ENCODE data around the gene DRG1. TPM values are rescaled to one million over a fixed set of nuclear protein-coding genes. Genes with fewer than 3 reads are reported as not detected.

DRG1 gene
- polyA plus RNA-seq, 1 donor from 2014 or later: 90.2 TPM

GRCh38 chr22:31440681-31441080 is 41.3 kb downstream of the DRG1 start:
- TF ChIP-seq CTCF (IDR thresholded peaks at IDR 0.05; ENCODE audit: poor library complexity, severe bottlenecking) (no peak), RAD21 (conservative IDR thresholded peaks at IDR 0.05) (no peak), REST (IDR thresholded peaks at IDR 0.05; ENCODE audit: borderline replicate concordance) (no peak), SMC3 (conservative IDR thresholded peaks at IDR 0.05; ENCODE audit: poor library complexity) (no peak), EZH2 (IDR thresholded peaks at IDR 0.05; ENCODE audit: borderline replicate concordance, insufficient read depth, low read length, poor library complexity, severe bottlenecking) (no peak), TAF1 (IDR thresholded peaks at IDR 0.05; ENCODE audit: low read depth) (no peak), MXI1 (conservative IDR thresholded peaks at IDR 0.05; ENCODE audit: poor library complexity, severe bottlenecking) (no peak), POLR2AphosphoS5 (IDR thresholded peaks at IDR 0.05) (no peak)
- peaks cover 11% of the 10 kb centered on the region for H3K36me3 ChIP-seq (ENCODE audit: insufficient read depth, low read length)
- H3K4me2 ChIP-seq (ENCODE audit: low read length): no peak overlapping the region
- no peaks in the 10 kb centered on the region for H3K9me3 ChIP-seq (ENCODE audit: low read length)
- H3F3A ChIP-seq (ENCODE audit: insufficient read depth, low read length, poor library complexity, severe bottlenecking): no peaks in the 10 kb centered on the region
- H3K9ac ChIP-seq (ENCODE audit: low read length): no peak overlapping the region
- no peaks in the 10 kb centered on the region for H3K79me2 ChIP-seq (replicated peaks; ENCODE audit: insufficient read depth, low read length)
- no peaks in the 10 kb centered on the region for H3K9me2 ChIP-seq (ENCODE audit: insufficient read depth, low read length)
- H2AFZ ChIP-seq (ENCODE audit: low read depth, low read length): no peak overlapping the region
- H3K4me3 ChIP-seq (ENCODE audit: low read length): no peak overlapping the region
- H3K27ac ChIP-seq (ENCODE audit: low read length): no peak overlapping the region
- H3K27me3 ChIP-seq (ENCODE audit: insufficient read depth, low read depth, low read length): no peaks in the 10 kb centered on the region
- no peaks in the 10 kb centered on the region for H4K20me1 ChIP-seq (ENCODE audit: insufficient read depth)

GRCh38 chr22:31441652-31442051 is 42.2 kb downstream of the DRG1 start:
- no peaks in the 10 kb centered on the region for H3K9me2 ChIP-seq (ENCODE audit: insufficient read depth, low read length)

More at GRCh38 chr22:31441652-31442051, 42.2 kb downstream of the DRG1 start:
- Histone ChIP-seq H3K4me2 (ENCODE audit: low read length) (no peak overlapping the region), H3K4me3 (ENCODE audit: low read length) (no peak overlapping the region), H3F3A (ENCODE audit: insufficient read depth, low read length, poor library complexity, severe bottlenecking) (no peaks in the 10 kb centered on the region), H3K27me3 (ENCODE audit: insufficient read depth, low read depth, low read length) (no peaks in the 10 kb centered on the region), H2AFZ (ENCODE audit: low read depth, low read length) (no peak overlapping the region), H3K27ac (ENCODE audit: low read length) (no peak overlapping the region), H3K9me3 (ENCODE audit: low read length) (no peaks in the 10 kb centered on the region), H4K20me1 (ENCODE audit: insufficient read depth) (no peaks in the 10 kb centered on the region), H3K36me3 (ENCODE audit: insufficient read depth, low read length) (peaks cover 11% of the 10 kb centered on the region), H3K79me2 (replicated peaks; ENCODE audit: insufficient read depth, low read length) (no peaks in the 10 kb centered on the region), H3K9ac (ENCODE audit: low read length) (no peak overlapping the region)
- TF ChIP-seq SMC3 (conservative IDR thresholded peaks at IDR 0.05; ENCODE audit: poor library complexity) (no peak), TAF1 (IDR thresholded peaks at IDR 0.05; ENCODE audit: low read depth) (no peak), EZH2 (IDR thresholded peaks at IDR 0.05; ENCODE audit: borderline replicate concordance, insufficient read depth, low read length, poor library complexity, severe bottlenecking) (no peak), POLR2AphosphoS5 (IDR thresholded peaks at IDR 0.05) (no peak), EP300 (conservative IDR thresholded peaks at IDR 0.05; ENCODE audit: poor library complexity, severe bottlenecking) (no peak), RAD21 (conservative IDR thresholded peaks at IDR 0.05) (no peak), REST (IDR thresholded peaks at IDR 0.05; ENCODE audit: borderline replicate concordance) (no peak)
